Aorta (tissue), 5 donors: ENCODE measurements around the gene SH3PXD2B. TPM values are rescaled to one million over a fixed set of nuclear protein-coding genes. Genes with fewer than 3 reads are reported as not detected.

Experiments used
- ATAC-seq: fragments of 200-7000 bp; cut with Tn5 transposase; one replicate; pipeline ENCODE4 v1.9.1; 2022; ENCODE audit warnings: moderate library complexity; ENCODE audit not compliant: low FRiP score
- DNase-seq, 2 donors: peaks; one replicate each; pipeline ENCODE4 v3.0.0-alpha.2; 2020
- H3K27ac ChIP-seq, 2 donors: one replicate each; pipeline ENCODE4 v1.5.1; 2013; ENCODE audit warnings: low read length in 2 of 2, mild to moderate bottlenecking in 2 of 2, moderate library complexity in 2 of 2, control low read depth in 1 of 2, inconsistent platforms in 1 of 2, low read depth in 1 of 2
- H3K27me3 ChIP-seq, 2 donors: one replicate each; pipeline ENCODE4 v1.6.1; 2013; ENCODE audit warnings: control low read depth in 1 of 2, low read length in 1 of 2, mild to moderate bottlenecking in 1 of 2, moderate library complexity in 1 of 2; ENCODE audit not compliant: insufficient read depth in 2 of 2, control insufficient read depth in 1 of 2
- H3K36me3 ChIP-seq, 2 donors: one replicate each; pipeline ENCODE4 v1.6.1; 2013; ENCODE audit warnings: control low read depth in 1 of 2, low read length in 1 of 2, mild to moderate bottlenecking in 1 of 2; ENCODE audit not compliant: insufficient read depth in 2 of 2, control insufficient read depth in 1 of 2
- H3K4me1 ChIP-seq, 2 donors: one replicate each; pipeline ENCODE4 v1.6.1; 2013; ENCODE audit warnings: low read length in 2 of 2, control low read depth in 1 of 2, mild to moderate bottlenecking in 1 of 2, moderate library complexity in 1 of 2; ENCODE audit not compliant: insufficient read depth in 2 of 2, control insufficient read depth in 1 of 2
- H3K4me3 ChIP-seq, 2 donors: one replicate each; pipeline ENCODE4 v1.5.1; 2013; ENCODE audit warnings: low read length in 2 of 2, control low read depth in 1 of 2, mild to moderate bottlenecking in 1 of 2
- H3K9me3 ChIP-seq: one replicate; pipeline ENCODE4 v1.6.1; 2013; ENCODE audit warnings: mild to moderate bottlenecking, low read length; ENCODE audit not compliant: control insufficient read depth
- WGBS, 2 donors: extraction: QIAGEN DNeasy Blood & Tissue Kit; methylation state at CpG; one replicate each; pipeline ENCODE4 v1.1.7; 2013; 5-methylcytosine and 5-hydroxymethylcytosine counted together
- intact Hi-C, 2 donors: fragments of 100-400 bp; cut with DNase I; formaldehyde crosslinking; loops; one replicate each; pipeline versions ENCODE4 v1.14.2 to v1.15.0; 2022
- polyA plus RNA-seq, 2 donors: library from polyadenylated mRNA; stranded (reverse); fragments of 200-250 nt; gene quantifications; one replicate each; pipeline ENCODE4 v1.2.3, GENCODE V29; 2013
- total RNA-seq, 2 donors: library from RNA; stranded (reverse); fragmentation: NEBNext Ultra II Directional; extraction: Animal tissue kit (Norgen Biotek cat#: 25700); gene quantifications; one replicate each; pipeline ENCODE4 v1.2.1, GENCODE V29; 2021
- donor health status: healthy with polysubstance abuse.
- donor health status: Bipolar disorder and iron deficiency.
- donor health status: DM: no; HTN: no; CAD: no.
- donor health status: DM: no; HTN: no; CAD: no.
- donor health status: DM: yes; HTN: yes; CAD: no.

The SH3PXD2B gene
- total and polyA plus RNA-seq, 4 donors, result 4.5 to 69.1 (median 25.3) TPM

GRCh38 chr5:172452398-172453205 is 1.7 kb downstream of the SH3PXD2B start:
- Histone ChIP-seq H3K4me3 (peak overlapping the region in 1 of 2 donors; percentile 92), H3K4me1 (no peaks in the 10 kb centered on the region), H3K36me3 (no peaks in the 10 kb centered on the region), H3K27me3 (no peaks in the 10 kb centered on the region), H3K9me3 (no peaks in the 10 kb centered on the region), H3K27ac (peak overlapping the region; percentile 23 to 89)
- 15 to 20% methylated on average over 18 of the region's 18 CpGs for WGBS, 2 donors
- intact Hi-C loops, result loop anchor here (5.0 to 10.0 kb wide), 2 partner anchors 35 to 502 kb away; partner anchors contain the start of gene RPL26L1 (in 1 of the 2)
- ATAC-seq (peak; percentile 76), DNase-seq (no peak)

- Histone ChIP-seq H3K4me1 (no peaks in the 10 kb centered on the region), H3K9me3 (no peaks in the 10 kb centered on the region), H3K27ac (no peak overlapping the region), H3K4me3 (no peak overlapping the region), H3K27me3 (no peaks in the 10 kb centered on the region), H3K36me3 (no peaks in the 10 kb centered on the region)
- peak in 1 of 2 donors; percentile 79 for DNase-seq
- intact Hi-C loops, result loop anchor here (5.0 to 10.0 kb wide), 2 partner anchors 34 to 503 kb away; partner anchors contain the start of gene RPL26L1 (in 1 of the 2)
- 43 to 56% methylated on average over 3 of the region's 3 CpGs for WGBS, 2 donors
- ATAC-seq, result peak; percentile 30
Observed at GRCh38 chr5:172451771-172452197, 2.5 kb downstream of the SH3PXD2B start.

DNA sequence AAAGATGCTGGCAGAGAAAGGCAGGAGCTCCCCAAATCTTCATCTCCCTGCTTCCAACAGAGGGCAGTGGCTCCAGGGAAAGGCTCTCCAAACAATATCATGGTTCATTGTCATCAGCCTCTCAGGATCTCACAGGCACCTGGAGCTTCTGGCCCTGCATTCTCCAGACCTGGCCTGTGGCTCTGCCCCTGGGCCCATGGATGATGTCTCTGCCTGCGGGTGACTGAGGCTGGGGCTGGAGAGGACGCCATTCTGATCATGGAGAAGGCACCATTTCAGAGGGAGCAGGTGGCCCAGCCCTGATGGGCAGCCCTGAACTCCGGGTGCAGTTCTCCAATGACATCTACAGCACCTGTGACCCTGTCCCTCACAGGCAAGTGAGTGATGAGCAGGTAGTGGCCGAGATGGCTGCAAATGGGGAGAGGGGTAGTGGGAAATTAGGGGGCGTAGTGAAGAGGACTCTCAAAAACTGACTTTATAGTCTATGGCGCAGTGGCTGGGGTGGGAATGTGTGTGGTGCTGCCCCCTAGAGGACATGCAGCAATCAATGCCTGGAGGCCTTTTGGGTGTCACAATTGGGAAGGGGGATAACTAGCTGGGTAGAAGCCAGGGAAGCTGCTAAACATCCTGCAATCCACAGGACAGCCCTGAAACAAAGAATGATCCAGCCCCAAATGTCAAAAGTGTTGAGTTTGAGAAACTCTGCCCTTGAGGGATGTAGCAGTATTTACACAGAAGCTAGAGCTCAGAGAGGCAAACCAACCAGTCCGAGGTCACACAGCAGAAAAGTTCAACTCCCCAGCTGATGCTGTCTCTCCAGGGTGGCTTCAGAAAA is 3.2 kb downstream of the SH3PXD2B start:
- intact Hi-C loops, result loop anchor here (5.0 to 10.0 kb wide), 2 partner anchors 34 to 504 kb away; partner anchors contain the start of gene RPL26L1 (in 1 of the 2)
- Histone ChIP-seq H3K36me3 (no peaks in the 10 kb centered on the region), H3K9me3 (no peaks in the 10 kb centered on the region), H3K27me3 (no peaks in the 10 kb centered on the region), H3K4me3 (no peak overlapping the region), H3K4me1 (no peaks in the 10 kb centered on the region), H3K27ac (no peak overlapping the region)
- ATAC-seq, result no peak
- DNase-seq, result peak in 1 of 2 donors; percentile 77
- WGBS, 2 donors, result 79 to 83% methylated on average over 7 of the region's 7 CpGs

GRCh38 chr5:172450453-172450852 is 3.9 kb downstream of the SH3PXD2B start:
- peak in 1 of 2 donors; percentile 28 for DNase-seq
- ATAC-seq, result no peak
- 84% methylated on average over 6 of the region's 6 CpGs for WGBS, 2 donors
- Histone ChIP-seq H3K27ac (no peak overlapping the region), H3K36me3 (no peaks in the 10 kb centered on the region), H3K4me1 (no peaks in the 10 kb centered on the region), H3K4me3 (no peak overlapping the region), H3K27me3 (no peaks in the 10 kb centered on the region), H3K9me3 (no peaks in the 10 kb centered on the region)
- intact Hi-C loops, result loop anchor here (5.0 to 10.0 kb wide), 2 partner anchors 33 to 504 kb away; partner anchors contain the start of gene RPL26L1 (in 1 of the 2)

GRCh38 chr5:172448999-172449398 is 5.3 kb downstream of the SH3PXD2B start:
- no peaks in the 10 kb centered on the region for H3K9me3 ChIP-seq
- no peak overlapping the region for H3K27ac ChIP-seq
- no peaks in the 10 kb centered on the region for H3K4me1 ChIP-seq
- no peaks in the 10 kb centered on the region for H3K27me3 ChIP-seq
- ATAC-seq, result no peak
- H3K36me3 ChIP-seq, result no peaks in the 10 kb centered on the region
- 76 to 83% methylated on average over 5 of the region's 5 CpGs for WGBS, 2 donors
- no peak overlapping the region for H3K4me3 ChIP-seq
- intact Hi-C loops, result loop anchor here in 1 of 2 donors (10.0 kb wide), 1 partner anchor 154 kb away; no protein-coding TSS in a partner anchor
- DNase-seq, result peak in 1 of 2 donors; percentile 44

DNA sequence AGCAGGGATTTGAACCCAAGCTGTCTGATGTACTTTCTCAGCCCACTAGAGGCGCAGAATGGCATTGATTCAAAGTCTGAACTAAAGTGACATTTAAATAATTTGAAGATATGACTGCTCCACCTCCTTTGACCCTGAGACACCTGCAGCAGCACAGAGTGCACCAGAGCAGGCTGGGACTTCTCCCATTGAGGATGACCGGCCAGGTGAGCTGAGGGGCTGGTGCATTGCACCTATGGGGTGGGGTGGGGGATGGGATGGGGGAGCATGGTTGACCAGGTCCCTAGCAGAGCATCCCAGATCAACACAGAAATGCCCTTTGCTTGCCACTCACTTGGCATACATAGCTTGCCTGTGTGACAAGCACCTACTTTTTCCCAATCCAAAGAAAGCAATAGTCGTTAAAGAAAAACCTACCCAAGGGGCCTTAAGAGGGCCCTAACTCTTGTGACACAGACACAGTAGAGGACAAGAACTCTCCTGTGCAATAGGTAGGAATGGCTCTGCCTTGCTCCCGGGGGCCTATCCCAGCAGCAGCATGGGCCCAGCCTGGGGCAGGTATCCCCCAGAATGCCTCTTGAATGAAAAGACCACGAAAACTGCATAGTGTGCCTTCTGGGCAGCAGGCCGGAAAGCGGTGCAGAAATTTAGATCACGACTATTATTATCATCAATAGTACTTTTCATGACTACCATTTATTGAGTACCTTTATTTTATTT is 6.5 kb downstream of the SH3PXD2B start:
- H3K4me1 ChIP-seq, result no peaks in the 10 kb centered on the region
- intact Hi-C loops, result loop anchor here in 1 of 2 donors (10.0 kb wide), 1 partner anchor 153 kb away; no protein-coding TSS in a partner anchor
- no peak overlapping the region for H3K27ac ChIP-seq
- H3K4me3 ChIP-seq, result no peak overlapping the region
- H3K27me3 ChIP-seq, result no peaks in the 10 kb centered on the region
- DNase-seq, result peak in 1 of 2 donors; percentile 37
- H3K9me3 ChIP-seq, result no peaks in the 10 kb centered on the region
- 81 to 84% methylated on average over 8 of the region's 8 CpGs for WGBS, 2 donors
- no peaks in the 10 kb centered on the region for H3K36me3 ChIP-seq
- no peak for ATAC-seq

DNA sequence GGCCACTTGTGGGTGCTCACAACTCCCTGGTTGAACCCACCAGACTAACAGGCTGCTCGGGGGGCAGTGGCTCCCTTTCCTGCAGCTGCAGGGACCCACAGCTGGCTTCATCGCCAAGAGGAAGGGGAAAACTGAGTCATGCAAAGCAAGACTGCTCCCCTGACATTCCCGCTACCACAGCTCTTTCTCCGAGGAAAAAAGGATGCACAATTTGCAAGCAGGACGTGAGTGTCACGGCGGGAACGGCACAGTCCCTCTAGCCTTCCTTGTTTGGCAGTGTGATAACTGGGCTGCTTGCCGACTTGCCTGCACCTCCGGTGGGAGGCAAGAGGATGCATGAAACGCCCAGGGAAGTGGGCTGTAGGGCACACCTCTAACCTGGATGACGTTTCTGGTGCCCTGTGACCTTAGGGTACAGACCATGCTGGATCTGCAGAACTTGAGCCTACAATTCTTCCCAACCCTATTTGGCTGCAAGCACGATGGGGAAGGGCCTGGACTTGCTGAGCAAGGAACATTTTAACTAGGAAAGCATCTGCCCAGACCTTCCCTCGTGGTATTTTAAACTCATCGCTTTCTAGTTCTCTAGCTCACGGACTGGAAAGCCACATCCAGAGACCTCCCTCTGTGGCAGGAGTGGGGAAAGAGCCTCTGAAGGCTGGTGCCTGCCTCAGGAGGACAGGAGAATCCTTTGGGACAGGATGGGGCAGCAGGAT is 7.8 kb downstream of the SH3PXD2B start:
- DNase-seq, result peak in 1 of 2 donors; percentile 81
- WGBS, 2 donors, result 10 to 11% methylated on average over 16 of the region's 16 CpGs
- no peak overlapping the region for H3K27ac ChIP-seq

More for the DNA sequence above, 7.8 kb downstream of the SH3PXD2B start:
- intact Hi-C loops, result loop anchor here in 1 of 2 donors (10.0 kb wide), 1 partner anchor 152 kb away; no protein-coding TSS in a partner anchor
- Histone ChIP-seq H3K4me1 (no peaks in the 10 kb centered on the region), H3K36me3 (no peaks in the 10 kb centered on the region), H3K9me3 (no peaks in the 10 kb centered on the region), H3K27me3 (no peaks in the 10 kb centered on the region), H3K4me3 (no peak overlapping the region)
- peak; percentile 4 for ATAC-seq
